ENCODE results near the gene CCT6A. TPM values are rescaled to one million over a fixed set of nuclear protein-coding genes. Genes with fewer than 3 reads are reported as not detected.
"Not testable (repeated sequence)": the region's sequence is repeated elsewhere in the genome, so short reads cannot be mapped to it uniquely, and the experiment has no call there.

The CCT6A gene
- total RNA-seq, 1 experiment from 2014 or later, result 222 TPM

- peak overlapping the region; percentile 4 for H3K27ac Mint-ChIP-seq (ENCODE audit: low read depth, unreplicated experiment)
- H3K9me3 Mint-ChIP-seq (ENCODE audit: unreplicated experiment), result no peaks in the 10 kb centered on the region
- H3K4me1 Mint-ChIP-seq (ENCODE audit: insufficient read depth, unreplicated experiment), result peaks cover 8% of the 10 kb centered on the region
- H3K4me3 Mint-ChIP-seq (ENCODE audit: unreplicated experiment), result peak overlapping the region; percentile 71
- ChIA-PET CTCF (interaction anchor here (0.6 to 1.2 kb wide), 8 partner anchors 16 to 328 kb away, joined by 3 to 7 read pairs (median 4); no protein-coding TSS in a partner anchor), POLR2A (interaction anchor here (0.7 to 4.3 kb wide), 13 partner anchors 9 to 501 kb away, joined by 3 to 41 read pairs (median 4); partner anchors contain the start of genes CCT6A, PSPH and SUMF2)
- H3K36me3 Mint-ChIP-seq (ENCODE audit: insufficient read depth, unreplicated experiment), result peaks cover 46% of the 10 kb centered on the region
- intact Hi-C loops (cut with micrococcal nuclease), result loop anchor here (1.0 kb wide), 1 partner anchor 17 kb away; the partner anchor contains the start of genes CCT6A and PSPH
- BruUV-seq (replicated peaks), result TSS peak; percentile 57
- H3K27me3 Mint-ChIP-seq (ENCODE audit: insufficient read depth, unreplicated experiment), result no peaks in the 10 kb centered on the region
- DNase-seq (ENCODE audit: unreplicated experiment), result peak; percentile 85
- peak; percentile 37 for TF ChIP-seq CTCF (IDR thresholded peaks at IDR 0.05; ENCODE audit: unreplicated experiment)
These were observed 17.7 kb upstream of the CCT6A start for GRCh38 chr7:56033671-56034432.

- DNase-seq (ENCODE audit: unreplicated experiment), result no peak
- Mint-ChIP-seq H3K4me1 (ENCODE audit: insufficient read depth, unreplicated experiment) (peaks cover 5% of the 10 kb centered on the region), H3K4me3 (ENCODE audit: unreplicated experiment) (no peak overlapping the region), H3K36me3 (ENCODE audit: insufficient read depth, unreplicated experiment) (peaks cover 46% of the 10 kb centered on the region), H3K9me3 (ENCODE audit: unreplicated experiment) (no peaks in the 10 kb centered on the region), H3K27me3 (ENCODE audit: insufficient read depth, unreplicated experiment) (no peaks in the 10 kb centered on the region), H3K27ac (ENCODE audit: low read depth, unreplicated experiment) (peak overlapping the region; percentile 54)
- intact Hi-C loops (cut with micrococcal nuclease), result no loop called here
- POLR2A ChIA-PET, result no interaction called here
- no TSS peak for BruUV-seq (replicated peaks)
- no peak for TF ChIP-seq CTCF (IDR thresholded peaks at IDR 0.05; ENCODE audit: unreplicated experiment)
- CTCF ChIA-PET, result interaction anchor here (0.6 to 1.0 kb wide), 2 partner anchors 10 to 36 kb away, joined by 3 to 8 read pairs; partner anchors contain the start of genes CCT6A and PSPH
These were observed 10.8 kb upstream of the CCT6A start for GRCh38 chr7:56040730-56041129.

GRCh38 chr7:56045758-56046157 lies 5.8 kb upstream of the CCT6A start:
- DNase-seq (ENCODE audit: unreplicated experiment); H3K27ac Mint-ChIP-seq (ENCODE audit: low read depth, unreplicated experiment); H3K9me3 Mint-ChIP-seq (ENCODE audit: unreplicated experiment); H3K4me3 Mint-ChIP-seq (ENCODE audit: unreplicated experiment); BruUV-seq (replicated peaks); intact Hi-C loops (cut with micrococcal nuclease); H3K27me3 Mint-ChIP-seq (ENCODE audit: insufficient read depth, unreplicated experiment): not testable (repeated sequence)
- Mint-ChIP-seq H3K36me3 (ENCODE audit: insufficient read depth, unreplicated experiment) (peaks cover 33% of the 10 kb centered on the region), H3K4me1 (ENCODE audit: insufficient read depth, unreplicated experiment) (peaks cover 10% of the 10 kb centered on the region)
- CTCF ChIA-PET, result interaction anchor here (0.6 kb wide), 1 partner anchor 23 kb away, joined by 3 read pairs; no protein-coding TSS in a partner anchor
- POLR2A ChIA-PET, result interaction anchor here (1.1 kb wide), 1 partner anchor 36 kb away, joined by 4 read pairs; no protein-coding TSS in a partner anchor

GRCh38 chr7:56046721-56047445 lies 4.7 kb upstream of the CCT6A start:
- POLR2A ChIA-PET, result interaction anchor here (0.8 kb wide), 1 partner anchor 20 kb away, joined by 3 read pairs; no protein-coding TSS in a partner anchor
- H3K4me3 Mint-ChIP-seq (ENCODE audit: unreplicated experiment), result no peak overlapping the region
- CTCF ChIA-PET, result interaction anchor here (0.5 to 0.6 kb wide), 2 partner anchors 53 to 603 kb away, joined by 3 to 4 read pairs; no protein-coding TSS in a partner anchor
- H3K36me3 Mint-ChIP-seq (ENCODE audit: insufficient read depth, unreplicated experiment), result peaks cover 22% of the 10 kb centered on the region
- peak overlapping the region; percentile 70 for H3K27ac Mint-ChIP-seq (ENCODE audit: low read depth, unreplicated experiment)
- no peak for TF ChIP-seq CTCF (IDR thresholded peaks at IDR 0.05; ENCODE audit: unreplicated experiment)
- intact Hi-C loops (cut with micrococcal nuclease), result no loop called here
- no peak for DNase-seq (ENCODE audit: unreplicated experiment)
- peaks cover 10% of the 10 kb centered on the region for H3K4me1 Mint-ChIP-seq (ENCODE audit: insufficient read depth, unreplicated experiment)
- no TSS peak for BruUV-seq (replicated peaks)
- no peaks in the 10 kb centered on the region for H3K27me3 Mint-ChIP-seq (ENCODE audit: insufficient read depth, unreplicated experiment)
- no peaks in the 10 kb centered on the region for H3K9me3 Mint-ChIP-seq (ENCODE audit: unreplicated experiment)

- H3K27me3 Mint-ChIP-seq (ENCODE audit: insufficient read depth, unreplicated experiment); H3K9me3 Mint-ChIP-seq (ENCODE audit: unreplicated experiment); intact Hi-C loops (cut with micrococcal nuclease); CTCF ChIA-PET; H3K27ac Mint-ChIP-seq (ENCODE audit: low read depth, unreplicated experiment); H3K4me3 Mint-ChIP-seq (ENCODE audit: unreplicated experiment); POLR2A ChIA-PET; DNase-seq (ENCODE audit: unreplicated experiment); BruUV-seq (replicated peaks): not testable (repeated sequence)
- peaks cover 22% of the 10 kb centered on the region for H3K36me3 Mint-ChIP-seq (ENCODE audit: insufficient read depth, unreplicated experiment)
- H3K4me1 Mint-ChIP-seq (ENCODE audit: insufficient read depth, unreplicated experiment), result peaks cover 10% of the 10 kb centered on the region
These were observed 4.0 kb upstream of the CCT6A start for GRCh38 chr7:56047446-56048116.
